GM18951 (cell line): ENCODE results near the gene VWC2.

ENCODE experiments used
- POLR2A ChIP-seq: IDR thresholded peaks from 4 replicates; pipeline ENCODE4 v1.6.1; 2011; ENCODE audit warnings: mild to moderate bottlenecking; ENCODE audit not compliant: insufficient read length, insufficient read depth; ENCODE audit errors: extremely low read depth
- in situ Hi-C: fragments of 300-500 bp; cut with MboI; formaldehyde crosslinking; loops from one replicate; pipeline ENCODE4 v1.12.0; 2022; ENCODE audit warnings: low sequenced_read_pairs, mixed read lengths, inconsistent platforms; ENCODE audit not compliant: unreplicated experiment

Gene VWC2

GRCh38 chr7:49883933-49884332, 110.5 kb downstream of the VWC2 start:
- in situ Hi-C loops = no loop called here
- no peak for TF ChIP-seq POLR2A

GRCh38 chr7:49885593-49886285, 112.3 kb downstream of the VWC2 start:
- in situ Hi-C loops = no loop called here
- TF ChIP-seq POLR2A = no peak

GRCh38 chr7:49892481-49892880, 119.0 kb downstream of the VWC2 start:
- no peak for TF ChIP-seq POLR2A
- in situ Hi-C loops = no loop called here

GRCh38 chr7:49893131-49893530, 119.7 kb downstream of the VWC2 start:
- in situ Hi-C loops = no loop called here
- TF ChIP-seq POLR2A = no peak

GRCh38 chr7:49894543-49894942, 121.1 kb downstream of the VWC2 start:
- in situ Hi-C loops = no loop called here
- TF ChIP-seq POLR2A = no peak

GRCh38 chr7:49911909-49912308, 138.5 kb downstream of the VWC2 start:
- TF ChIP-seq POLR2A = no peak
- in situ Hi-C loops = no loop called here

GRCh38 chr7:49926720-49927119, 153.3 kb downstream of the VWC2 start:
- TF ChIP-seq POLR2A = no peak
- in situ Hi-C loops = no loop called here

GRCh38 chr7:49927631-49928030, 154.2 kb downstream of the VWC2 start:
- in situ Hi-C loops = no loop called here
- no peak for TF ChIP-seq POLR2A

- in situ Hi-C loops = no loop called here
Measured at GRCh38 chr7:49928787-49929186, 155.3 kb downstream of the VWC2 start.

GRCh38 chr7:49931627-49932026, 158.2 kb downstream of the VWC2 start:
- TF ChIP-seq POLR2A = no peak
- in situ Hi-C loops = no loop called here

More at GRCh38 chr7:49928787-49929186, 155.3 kb downstream of the VWC2 start:
- no peak for TF ChIP-seq POLR2A

- in situ Hi-C loops = no loop called here
- no peak for TF ChIP-seq POLR2A
Measured at GRCh38 chr7:49937608-49938007, 164.2 kb downstream of the VWC2 start.
